Keratinocyte (primary cell): Measurements from ENCODE around the gene CCDC127. TPM values are rescaled to one million over a fixed set of nuclear protein-coding genes. Genes with fewer than 3 reads are reported as not detected.

Experiments
- DNase-seq: peaks from one replicate; pipeline ENCODE4 v3.0.0-alpha.2; 2011; ENCODE audit warnings: low read depth, missing footprints, low spot score
- FAIRE-seq: peaks from 2 replicates; lab custom pipeline; 2011; peaks lifted over from hg19 to GRCh38; lab: Jason Lieb, UNC
- H2AFZ ChIP-seq: 2 replicates; pipeline ENCODE4 v1.6.0; 2012; ENCODE audit warnings: low read length, control low read depth, inconsistent platforms; ENCODE audit not compliant: control insufficient read depth
- H3K27ac ChIP-seq: 2 replicates; pipeline ENCODE4 v1.5.1; 2011; ENCODE audit warnings: low read length; ENCODE audit not compliant: control insufficient read depth, insufficient read depth
- H3K27me3 ChIP-seq: 3 replicates; pipeline ENCODE4 v1.6.0; 2011; ENCODE audit warnings: low read length; ENCODE audit not compliant: control insufficient read depth, insufficient read depth; ENCODE audit errors: extremely low read depth
- H3K36me3 ChIP-seq, 2 experiments: 2 replicates in 1 of 2; 3 replicates in 1 of 2; pipeline ENCODE4 v1.5.1; 2011; ENCODE audit warnings: low read length in 2 of 2, mild to moderate bottlenecking in 1 of 2; ENCODE audit not compliant: control insufficient read depth in 2 of 2, insufficient read depth in 2 of 2; ENCODE audit errors: extremely low read depth in 1 of 2
- H3K4me1 ChIP-seq: 3 replicates; pipeline ENCODE4 v1.5.1; 2011; ENCODE audit warnings: low read length; ENCODE audit not compliant: control insufficient read depth, insufficient read depth; ENCODE audit errors: extremely low read depth
- H3K4me2 ChIP-seq: 3 replicates; pipeline ENCODE4 v1.6.0; 2011; ENCODE audit warnings: low read depth, low read length; ENCODE audit not compliant: control insufficient read depth, insufficient read depth; ENCODE audit errors: extremely low read depth
- H3K4me3 ChIP-seq, 3 experiments: fragments of 200-600 bp in 1 of 3; sonication (generic) in 1 of 3; 2 replicates in 2 of 3; 3 replicates in 1 of 3; pipeline ENCODE4 v1.5.1; 2011 to 2016; ENCODE audit warnings: low read length in 3 of 3, mild to moderate bottlenecking in 3 of 3, control low read depth in 2 of 3, inconsistent platforms in 1 of 3, low read depth in 1 of 3, mixed read lengths in 1 of 3, mixed run types in 1 of 3, moderate library complexity in 1 of 3; ENCODE audit not compliant: control insufficient read depth in 2 of 3, insufficient read depth in 2 of 3; ENCODE audit errors: extremely low read depth in 1 of 3
- H3K79me2 ChIP-seq: 2 replicates; pipeline ENCODE4 v1.6.0; 2012; ENCODE audit warnings: low read length; ENCODE audit not compliant: control insufficient read depth, insufficient read depth
- H3K9ac ChIP-seq: 3 replicates; pipeline ENCODE4 v1.6.0; 2011; ENCODE audit warnings: low read length; ENCODE audit not compliant: control insufficient read depth, insufficient read depth; ENCODE audit errors: extremely low read depth
- H3K9me1 ChIP-seq: 3 replicates; pipeline ENCODE4 v1.6.0; 2011; ENCODE audit warnings: low read length; ENCODE audit not compliant: control insufficient read depth, insufficient read depth; ENCODE audit errors: extremely low read depth
- H3K9me3 ChIP-seq: 2 replicates; pipeline ENCODE4 v1.5.1; 2012; ENCODE audit warnings: low read depth, low read length; ENCODE audit not compliant: control insufficient read depth
- H4K20me1 ChIP-seq: 3 replicates; pipeline ENCODE4 v1.6.0; 2011; ENCODE audit warnings: low read length; ENCODE audit not compliant: control insufficient read depth, insufficient read depth; ENCODE audit errors: extremely low read depth
- EZH2 ChIP-seq: IDR thresholded peaks from one replicate; pipeline ENCODE4 v1.6.1; 2012; ENCODE audit warnings: inconsistent platforms, mild to moderate bottlenecking, low read length, moderate library complexity
- dilution Hi-C: fragments of 300-500 bp; cut with MboI; formaldehyde crosslinking; loops from one replicate; pipeline ENCODE4 v1.7.0; 2020; ENCODE audit warnings: low sequenced_read_pairs; ENCODE audit not compliant: extremely low pct_ligation_motif_present
- polyA plus RNA-seq, 5 experiments: library from polyadenylated mRNA; depleted of rRNA in 3 of 5; stranded (reverse) in 3 of 5; stranded (forward) in 1 of 5; unstranded in 1 of 5; fragments of >200 nt; gene quantifications; 1 replicate in 1 of 5; 2 replicates in 3 of 5; 3 replicates in 1 of 5; pipeline versions ENCODE4 v1.2.1 to v1.2.3, GENCODE V29; 2011 to 2012; ENCODE audit warnings: missing spikeins in 2 of 5, low read depth in 1 of 5, low replicate concordance in 1 of 5
- TF ChIP-seq, protein P1 (sequence below), 3 experiments: IDR thresholded peaks in 1 of 3; conservative IDR thresholded peaks in 1 of 3; optimal IDR thresholded peaks in 1 of 3; 2 replicates in 2 of 3; 3 replicates in 1 of 3; pipeline versions ENCODE3 to v1.5.1; 2011; ENCODE audit warnings: low read length in 3 of 3, mild to moderate bottlenecking in 3 of 3, moderate library complexity in 2 of 3, control low read depth in 1 of 3, inconsistent platforms in 1 of 3; ENCODE audit not compliant: insufficient read depth in 2 of 3; ENCODE audit errors: extremely low read depth in 1 of 3

The CCDC127 gene
- polyA plus RNA-seq, 1 donor (not counting 4 experiments of a cell fraction or from before 2014, with no cell fraction given), result 4.9 TPM

DNA sequence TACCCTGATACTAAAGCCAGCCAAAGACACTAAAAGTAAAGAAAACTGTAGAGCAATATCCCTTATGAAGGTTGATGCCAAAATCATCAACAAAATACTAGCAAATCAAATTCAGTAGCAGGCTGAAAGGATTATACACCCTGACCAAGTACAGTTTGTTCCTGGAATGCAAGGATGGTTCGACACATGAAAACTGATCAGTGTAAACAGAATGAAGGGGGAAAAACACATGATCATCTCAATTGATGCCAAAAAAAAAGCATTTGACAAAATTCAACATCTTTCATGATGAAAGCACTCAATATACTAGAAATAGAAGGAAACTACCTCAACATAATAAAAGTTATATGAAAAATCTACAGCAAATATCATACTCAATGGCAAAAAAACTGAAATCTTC, 70.2 kb downstream of the CCDC127 start:
- H3K36me3 ChIP-seq, result no peaks in the 10 kb centered on the region
- H3K79me2 ChIP-seq, result no peaks in the 10 kb centered on the region
- H3K27me3 ChIP-seq, result no peaks in the 10 kb centered on the region
- dilution Hi-C loops, result no loop called here
- FAIRE-seq, result no peak
- no peak overlapping the region for H2AFZ ChIP-seq
- TF ChIP-seq, protein P1, sequence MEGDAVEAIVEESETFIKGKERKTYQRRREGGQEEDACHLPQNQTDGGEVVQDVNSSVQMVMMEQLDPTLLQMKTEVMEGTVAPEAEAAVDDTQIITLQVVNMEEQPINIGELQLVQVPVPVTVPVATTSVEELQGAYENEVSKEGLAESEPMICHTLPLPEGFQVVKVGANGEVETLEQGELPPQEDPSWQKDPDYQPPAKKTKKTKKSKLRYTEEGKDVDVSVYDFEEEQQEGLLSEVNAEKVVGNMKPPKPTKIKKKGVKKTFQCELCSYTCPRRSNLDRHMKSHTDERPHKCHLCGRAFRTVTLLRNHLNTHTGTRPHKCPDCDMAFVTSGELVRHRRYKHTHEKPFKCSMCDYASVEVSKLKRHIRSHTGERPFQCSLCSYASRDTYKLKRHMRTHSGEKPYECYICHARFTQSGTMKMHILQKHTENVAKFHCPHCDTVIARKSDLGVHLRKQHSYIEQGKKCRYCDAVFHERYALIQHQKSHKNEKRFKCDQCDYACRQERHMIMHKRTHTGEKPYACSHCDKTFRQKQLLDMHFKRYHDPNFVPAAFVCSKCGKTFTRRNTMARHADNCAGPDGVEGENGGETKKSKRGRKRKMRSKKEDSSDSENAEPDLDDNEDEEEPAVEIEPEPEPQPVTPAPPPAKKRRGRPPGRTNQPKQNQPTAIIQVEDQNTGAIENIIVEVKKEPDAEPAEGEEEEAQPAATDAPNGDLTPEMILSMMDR (optimal IDR thresholded peaks at IDR 0.05 in 1 of 3, IDR thresholded peaks at IDR 0.05 in 1 of 3, conservative IDR thresholded peaks at IDR 0.05 in 1 of 3; ENCODE audit: extremely low read depth in 1 of 3, insufficient read depth in 2 of 3, low read length in 3 of 3), result no peak
- no peak for TF ChIP-seq EZH2
- no peaks in the 10 kb centered on the region for H3K4me1 ChIP-seq
- no peak overlapping the region for H3K4me2 ChIP-seq
- H3K4me3 ChIP-seq, result no peak overlapping the region
- no peak for DNase-seq
- no peaks in the 10 kb centered on the region for H3K9me1 ChIP-seq
- no peaks in the 10 kb centered on the region for H4K20me1 ChIP-seq
- H3K9ac ChIP-seq, result no peak overlapping the region
- H3K27ac ChIP-seq, result no peak overlapping the region
- peaks cover 4% of the 10 kb centered on the region for H3K9me3 ChIP-seq

Other genes with a start within 250 kb of the CCDC127 start
- gene PLEKHG4B, start 126.0 kb downstream of the CCDC127 start, polyA plus RNA-seq, result 0.10 to 0.12 TPM in 2 of 3 replicates, not detected in the other
- not detected in 3 replicates for gene LRRC14B, start 26.7 kb downstream of the CCDC127 start, polyA plus RNA-seq
- gene SDHA, start 167 bp upstream of the CCDC127 start, polyA plus RNA-seq, result 118 to 179 TPM (median 178 TPM) in 3 replicates
- gene PDCD6, start 53.5 kb upstream of the CCDC127 start, polyA plus RNA-seq, result 276 to 329 TPM (median 309 TPM) in 3 replicates
- gene AHRR, start 103.6 kb upstream of the CCDC127 start, polyA plus RNA-seq, result 0.23 to 0.51 TPM (median 0.24 TPM) in 3 replicates
- 13.6 to 14.4 TPM (median 14.2 TPM) in 3 replicates for gene EXOC3, start 225.0 kb upstream of the CCDC127 start, polyA plus RNA-seq